Esophagus muscularis mucosa (tissue), 2 donors: ENCODE data around the gene GMEB2.

ENCODE experiments used
- POLR2A ChIP-seq: fragments of 450-650 bp; IDR thresholded peaks from one replicate; pipeline ENCODE4 v1.6.1; 2017; ENCODE audit warnings: antibody characterized with exemption, moderate library complexity, mild to moderate bottlenecking, low read depth
- POLR2AphosphoS5 ChIP-seq, 2 donors: sonication (generic); formaldehyde crosslinking; IDR thresholded peaks; one replicate each; pipeline ENCODE4 v1.6.1; 2017; ENCODE audit warnings: antibody characterized with exemption in 2 of 2

DNA sequence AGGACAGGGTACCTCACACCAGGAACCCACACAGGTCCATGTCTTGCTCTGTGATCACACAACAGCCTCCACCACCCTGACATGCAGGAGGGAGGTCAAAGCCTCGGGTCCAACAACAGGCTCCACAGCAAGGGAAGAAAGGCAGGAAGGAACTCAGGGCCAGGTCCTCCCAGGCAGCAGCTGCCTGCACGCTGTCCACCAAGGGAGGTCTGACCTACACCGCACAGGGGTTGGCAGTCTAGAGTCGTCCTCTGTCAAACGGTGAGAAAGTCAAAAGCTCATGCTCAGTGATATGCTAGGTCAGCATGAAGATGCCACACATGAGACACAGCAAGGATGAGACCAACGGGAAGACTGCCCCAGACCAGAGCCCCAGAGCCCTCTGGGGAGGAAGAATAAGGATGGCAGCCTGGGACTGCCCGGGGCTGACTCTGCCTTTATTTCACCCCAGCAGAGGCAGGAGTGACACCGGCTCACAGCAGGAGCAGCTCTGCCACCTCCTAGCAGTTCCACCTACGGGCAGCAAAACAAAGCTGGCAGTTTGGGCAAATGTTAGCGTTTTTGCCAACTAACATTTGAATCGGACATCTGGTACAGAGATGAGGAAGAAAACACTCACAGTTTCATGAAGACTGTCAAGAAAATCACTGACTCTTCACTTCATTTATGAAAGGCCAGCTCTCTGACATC is 8.5 kb downstream of the GMEB2 start:
- TF ChIP-seq POLR2AphosphoS5 (IDR thresholded peaks at IDR 0.05) (no peak), POLR2A (no peak)
